ENCODE data around the gene RUNX2. TPM values are rescaled to one million over a fixed set of nuclear protein-coding genes. Genes with fewer than 3 reads are reported as not detected.

Gene RUNX2
- polyA plus RNA-seq, 1 donor from 2014 or later: not detected

DNA sequence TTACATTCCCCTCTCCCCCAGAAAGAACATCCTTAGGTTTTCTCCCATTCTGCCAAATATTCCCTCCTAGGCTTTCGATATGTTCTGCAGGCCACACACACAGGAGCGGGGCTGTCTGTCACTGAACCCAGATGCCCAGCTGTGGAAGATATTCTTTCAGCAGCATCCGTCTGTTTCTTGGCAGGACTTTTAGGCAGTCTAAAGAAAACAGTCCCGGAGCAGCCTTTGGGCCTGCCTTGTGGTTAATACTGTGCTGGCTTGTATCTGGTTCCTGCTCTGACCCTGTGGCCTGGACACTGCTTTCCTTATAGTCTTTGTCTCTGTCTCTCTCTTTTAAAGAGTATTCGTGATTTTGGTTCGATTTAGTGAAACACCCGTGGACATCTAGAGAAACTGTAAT, 144.3 kb downstream of the RUNX2 start:
- Histone ChIP-seq H3K4me2 (ENCODE audit: low read length) (no peak overlapping the region), H3K27ac (ENCODE audit: low read length) (no peak overlapping the region)

DNA sequence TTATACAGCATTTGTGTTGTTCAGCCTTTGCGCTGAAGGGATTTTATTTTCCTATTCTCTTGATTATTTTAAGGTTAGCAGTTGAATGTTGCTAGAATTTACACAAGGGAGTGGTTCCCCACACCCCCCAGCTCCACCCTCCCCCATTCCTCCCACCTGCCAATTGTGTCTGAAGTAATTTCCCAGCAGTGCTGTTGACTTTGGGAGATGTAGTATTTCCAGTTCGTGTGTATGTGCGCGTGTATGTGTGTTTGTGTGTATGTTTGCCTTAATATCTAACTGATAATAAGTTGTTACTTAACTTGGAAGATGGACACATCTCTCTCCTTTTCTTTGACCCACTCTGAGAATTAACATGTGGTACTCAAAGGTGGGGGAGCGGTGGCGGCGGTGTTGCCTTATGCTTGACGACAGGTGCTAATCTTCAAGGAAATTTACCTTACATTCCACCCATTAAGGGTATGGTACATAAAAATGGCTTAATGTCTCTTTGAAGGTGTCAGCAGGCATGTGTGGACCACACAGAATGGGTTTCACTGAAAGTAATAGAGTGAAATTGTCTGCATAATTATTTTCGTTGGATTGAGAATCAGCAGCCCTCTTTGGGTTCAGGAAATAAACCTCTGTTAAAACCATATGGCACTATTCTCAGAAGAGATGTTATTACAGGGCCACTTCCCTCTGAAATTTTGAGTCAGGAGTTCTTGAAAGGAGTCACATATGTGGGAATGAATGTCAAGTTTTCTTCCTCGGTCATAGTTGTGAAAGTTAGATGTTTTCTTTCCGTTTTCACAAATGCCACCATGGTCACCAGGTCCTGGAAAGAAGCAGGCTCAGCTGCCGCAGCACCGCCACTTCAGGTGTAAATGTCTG, 145.2 kb downstream of the RUNX2 start:
- no peaks in the 10 kb centered on the region for H3K79me2 ChIP-seq (replicated peaks; ENCODE audit: insufficient read depth, low read length)
- no peaks in the 10 kb centered on the region for H3K27me3 ChIP-seq (ENCODE audit: insufficient read depth, low read depth, low read length)
- H3K9ac ChIP-seq (ENCODE audit: low read length): no peak overlapping the region
- H3K36me3 ChIP-seq (ENCODE audit: insufficient read depth, low read length): no peaks in the 10 kb centered on the region
- H3K27ac ChIP-seq (ENCODE audit: low read length): no peak overlapping the region
- no peaks in the 10 kb centered on the region for H3F3A ChIP-seq (ENCODE audit: insufficient read depth, low read length, poor library complexity, severe bottlenecking)
- no peaks in the 10 kb centered on the region for H4K20me1 ChIP-seq (ENCODE audit: insufficient read depth)
- no peaks in the 10 kb centered on the region for H3K9me2 ChIP-seq (ENCODE audit: insufficient read depth, low read length)
- H3K4me2 ChIP-seq (ENCODE audit: low read length): no peak overlapping the region
- no peak overlapping the region for H3K4me3 ChIP-seq (ENCODE audit: low read length)
- no peak overlapping the region for H2AFZ ChIP-seq (ENCODE audit: low read depth, low read length)
- no peaks in the 10 kb centered on the region for H3K9me3 ChIP-seq (ENCODE audit: low read length)
- no peak for TF ChIP-seq SMC3 (conservative IDR thresholded peaks at IDR 0.05; ENCODE audit: poor library complexity)
- TF ChIP-seq, protein P1, sequence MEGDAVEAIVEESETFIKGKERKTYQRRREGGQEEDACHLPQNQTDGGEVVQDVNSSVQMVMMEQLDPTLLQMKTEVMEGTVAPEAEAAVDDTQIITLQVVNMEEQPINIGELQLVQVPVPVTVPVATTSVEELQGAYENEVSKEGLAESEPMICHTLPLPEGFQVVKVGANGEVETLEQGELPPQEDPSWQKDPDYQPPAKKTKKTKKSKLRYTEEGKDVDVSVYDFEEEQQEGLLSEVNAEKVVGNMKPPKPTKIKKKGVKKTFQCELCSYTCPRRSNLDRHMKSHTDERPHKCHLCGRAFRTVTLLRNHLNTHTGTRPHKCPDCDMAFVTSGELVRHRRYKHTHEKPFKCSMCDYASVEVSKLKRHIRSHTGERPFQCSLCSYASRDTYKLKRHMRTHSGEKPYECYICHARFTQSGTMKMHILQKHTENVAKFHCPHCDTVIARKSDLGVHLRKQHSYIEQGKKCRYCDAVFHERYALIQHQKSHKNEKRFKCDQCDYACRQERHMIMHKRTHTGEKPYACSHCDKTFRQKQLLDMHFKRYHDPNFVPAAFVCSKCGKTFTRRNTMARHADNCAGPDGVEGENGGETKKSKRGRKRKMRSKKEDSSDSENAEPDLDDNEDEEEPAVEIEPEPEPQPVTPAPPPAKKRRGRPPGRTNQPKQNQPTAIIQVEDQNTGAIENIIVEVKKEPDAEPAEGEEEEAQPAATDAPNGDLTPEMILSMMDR (IDR thresholded peaks at IDR 0.05; ENCODE audit: poor library complexity, severe bottlenecking): no peak
- no peak for TF ChIP-seq RAD21 (conservative IDR thresholded peaks at IDR 0.05)
- no peak for TF ChIP-seq MXI1 (conservative IDR thresholded peaks at IDR 0.05; ENCODE audit: poor library complexity, severe bottlenecking)
- TF ChIP-seq, protein P2, sequence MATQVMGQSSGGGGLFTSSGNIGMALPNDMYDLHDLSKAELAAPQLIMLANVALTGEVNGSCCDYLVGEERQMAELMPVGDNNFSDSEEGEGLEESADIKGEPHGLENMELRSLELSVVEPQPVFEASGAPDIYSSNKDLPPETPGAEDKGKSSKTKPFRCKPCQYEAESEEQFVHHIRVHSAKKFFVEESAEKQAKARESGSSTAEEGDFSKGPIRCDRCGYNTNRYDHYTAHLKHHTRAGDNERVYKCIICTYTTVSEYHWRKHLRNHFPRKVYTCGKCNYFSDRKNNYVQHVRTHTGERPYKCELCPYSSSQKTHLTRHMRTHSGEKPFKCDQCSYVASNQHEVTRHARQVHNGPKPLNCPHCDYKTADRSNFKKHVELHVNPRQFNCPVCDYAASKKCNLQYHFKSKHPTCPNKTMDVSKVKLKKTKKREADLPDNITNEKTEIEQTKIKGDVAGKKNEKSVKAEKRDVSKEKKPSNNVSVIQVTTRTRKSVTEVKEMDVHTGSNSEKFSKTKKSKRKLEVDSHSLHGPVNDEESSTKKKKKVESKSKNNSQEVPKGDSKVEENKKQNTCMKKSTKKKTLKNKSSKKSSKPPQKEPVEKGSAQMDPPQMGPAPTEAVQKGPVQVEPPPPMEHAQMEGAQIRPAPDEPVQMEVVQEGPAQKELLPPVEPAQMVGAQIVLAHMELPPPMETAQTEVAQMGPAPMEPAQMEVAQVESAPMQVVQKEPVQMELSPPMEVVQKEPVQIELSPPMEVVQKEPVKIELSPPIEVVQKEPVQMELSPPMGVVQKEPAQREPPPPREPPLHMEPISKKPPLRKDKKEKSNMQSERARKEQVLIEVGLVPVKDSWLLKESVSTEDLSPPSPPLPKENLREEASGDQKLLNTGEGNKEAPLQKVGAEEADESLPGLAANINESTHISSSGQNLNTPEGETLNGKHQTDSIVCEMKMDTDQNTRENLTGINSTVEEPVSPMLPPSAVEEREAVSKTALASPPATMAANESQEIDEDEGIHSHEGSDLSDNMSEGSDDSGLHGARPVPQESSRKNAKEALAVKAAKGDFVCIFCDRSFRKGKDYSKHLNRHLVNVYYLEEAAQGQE (IDR thresholded peaks at IDR 0.05; ENCODE audit: borderline replicate concordance): no peak
- TF ChIP-seq EP300 (conservative IDR thresholded peaks at IDR 0.05; ENCODE audit: poor library complexity, severe bottlenecking): no peak
- TF ChIP-seq TAF1 (IDR thresholded peaks at IDR 0.05; ENCODE audit: low read depth): no peak
- no peak for TF ChIP-seq POLR2AphosphoS5 (IDR thresholded peaks at IDR 0.05)
- TF ChIP-seq EZH2 (IDR thresholded peaks at IDR 0.05; ENCODE audit: borderline replicate concordance, insufficient read depth, low read length, poor library complexity, severe bottlenecking): no peak

More for the DNA sequence above, 144.3 kb downstream of the RUNX2 start:
- Histone ChIP-seq H3K9me2 (ENCODE audit: insufficient read depth, low read length) (peaks cover 3% of the 10 kb centered on the region), H3K9me3 (ENCODE audit: low read length) (no peaks in the 10 kb centered on the region), H3K4me3 (ENCODE audit: low read length) (no peak overlapping the region), H4K20me1 (ENCODE audit: insufficient read depth) (no peaks in the 10 kb centered on the region), H3K27me3 (ENCODE audit: insufficient read depth, low read depth, low read length) (no peaks in the 10 kb centered on the region), H2AFZ (ENCODE audit: low read depth, low read length) (no peak overlapping the region), H3K79me2 (replicated peaks; ENCODE audit: insufficient read depth, low read length) (no peaks in the 10 kb centered on the region), H3K9ac (ENCODE audit: low read length) (no peak overlapping the region), H3K36me3 (ENCODE audit: insufficient read depth, low read length) (no peaks in the 10 kb centered on the region), H3F3A (ENCODE audit: insufficient read depth, low read length, poor library complexity, severe bottlenecking) (no peaks in the 10 kb centered on the region)
- TF ChIP-seq EP300 (conservative IDR thresholded peaks at IDR 0.05; ENCODE audit: poor library complexity, severe bottlenecking) (no peak), EZH2 (IDR thresholded peaks at IDR 0.05; ENCODE audit: borderline replicate concordance, insufficient read depth, low read length, poor library complexity, severe bottlenecking) (no peak), MXI1 (conservative IDR thresholded peaks at IDR 0.05; ENCODE audit: poor library complexity, severe bottlenecking) (no peak)
- TF ChIP-seq, protein P2 (IDR thresholded peaks at IDR 0.05; ENCODE audit: borderline replicate concordance): no peak
